ENCODE measurements around the gene ARTN.

- TF ChIP-seq CTCF (IDR thresholded peaks at IDR 0.05; ENCODE audit: poor library complexity) (no peak), EZH2 (IDR thresholded peaks at IDR 0.05; ENCODE audit: borderline replicate concordance) (no peak)
Measured at GRCh38 chr1:43933386-43934100, at the start of gene ARTN.
